Measurements from ENCODE around the gene ERCC6.

The ERCC6 gene

GRCh38 chr10:49543604-49544003, 4.7 kb upstream of the ERCC6 start:
- no peak for DNase-seq

DNA sequence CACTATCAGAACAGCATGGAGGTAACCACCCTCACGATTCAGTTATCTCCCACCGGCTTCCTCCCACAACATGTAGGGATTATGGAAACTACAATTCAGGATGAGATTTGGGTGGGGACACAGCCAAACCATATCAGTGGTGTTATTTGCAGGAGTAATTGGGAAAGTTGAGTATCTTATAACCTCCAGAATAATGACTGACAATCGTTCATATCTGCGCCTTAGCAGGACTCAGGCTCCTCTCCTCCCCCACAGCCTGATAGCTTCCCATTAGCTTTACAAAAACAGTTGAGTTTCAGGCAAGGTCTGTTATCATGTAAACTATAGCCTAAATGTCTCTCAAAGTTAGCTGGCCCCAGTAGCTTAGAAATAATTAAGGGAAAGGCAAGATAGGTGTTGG, 3.4 kb upstream of the ERCC6 start:
- DNase-seq = no peak

DNA sequence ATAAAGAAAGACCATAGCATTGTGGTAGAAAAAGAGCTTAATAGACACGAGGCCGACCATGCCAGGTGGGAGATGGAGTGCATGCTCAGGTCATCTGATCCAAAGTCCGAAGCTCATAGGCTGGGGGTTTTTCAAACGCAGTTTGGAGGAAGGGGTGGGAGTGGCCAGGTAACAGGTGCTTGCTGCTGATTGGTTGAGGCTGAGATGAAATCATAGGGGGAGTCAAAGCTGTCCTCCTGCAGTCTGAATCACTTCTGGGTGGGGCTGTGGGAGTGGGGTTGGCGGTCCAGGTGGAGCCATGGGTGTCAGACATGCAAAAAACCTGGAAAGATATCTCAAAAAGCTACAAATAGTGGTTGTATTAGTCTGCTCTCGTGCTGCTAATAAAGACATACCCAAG, 2.8 kb upstream of the ERCC6 start:
- DNase-seq = no peak

DNA sequence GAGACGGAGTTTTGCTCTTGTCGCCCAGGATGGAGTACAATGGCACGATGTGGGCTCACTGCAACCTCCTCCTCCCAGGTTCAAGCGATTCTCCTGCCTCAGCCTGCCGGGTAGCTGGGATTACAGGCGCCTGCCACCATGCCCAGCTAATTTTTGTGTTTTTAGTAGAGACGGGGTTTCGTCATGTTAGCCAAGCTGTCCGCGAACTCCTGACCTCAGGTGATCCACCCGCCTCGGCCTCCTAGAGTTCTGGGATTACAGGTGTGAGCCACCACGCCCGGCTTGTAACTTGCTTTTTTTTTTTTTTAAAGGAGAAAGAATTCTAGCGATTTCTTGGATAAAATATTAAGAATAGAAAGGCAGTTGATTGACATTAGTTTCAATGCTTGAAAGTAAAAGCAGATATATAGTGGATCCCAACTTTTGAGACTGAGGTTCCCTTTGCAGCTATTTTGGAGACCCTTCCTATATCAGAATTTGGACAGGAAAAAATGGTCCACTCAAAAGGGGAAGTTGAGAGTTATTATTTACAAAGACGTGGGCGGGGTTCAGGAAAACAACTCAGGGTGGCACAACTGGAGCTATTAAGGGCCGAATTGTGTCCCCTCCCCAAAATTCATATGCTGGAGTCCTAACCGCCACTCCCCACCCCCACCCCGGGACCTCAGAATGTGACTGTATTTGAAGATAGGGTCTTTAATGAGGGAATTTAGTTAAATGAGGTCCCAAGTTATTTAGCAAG, 1.3 kb upstream of the ERCC6 start:
- DNase-seq = peak; percentile 25

GRCh38 chr10:49539320-49539885, 482 bp upstream of the ERCC6 start:
- peak; percentile 71 for DNase-seq

DNA sequence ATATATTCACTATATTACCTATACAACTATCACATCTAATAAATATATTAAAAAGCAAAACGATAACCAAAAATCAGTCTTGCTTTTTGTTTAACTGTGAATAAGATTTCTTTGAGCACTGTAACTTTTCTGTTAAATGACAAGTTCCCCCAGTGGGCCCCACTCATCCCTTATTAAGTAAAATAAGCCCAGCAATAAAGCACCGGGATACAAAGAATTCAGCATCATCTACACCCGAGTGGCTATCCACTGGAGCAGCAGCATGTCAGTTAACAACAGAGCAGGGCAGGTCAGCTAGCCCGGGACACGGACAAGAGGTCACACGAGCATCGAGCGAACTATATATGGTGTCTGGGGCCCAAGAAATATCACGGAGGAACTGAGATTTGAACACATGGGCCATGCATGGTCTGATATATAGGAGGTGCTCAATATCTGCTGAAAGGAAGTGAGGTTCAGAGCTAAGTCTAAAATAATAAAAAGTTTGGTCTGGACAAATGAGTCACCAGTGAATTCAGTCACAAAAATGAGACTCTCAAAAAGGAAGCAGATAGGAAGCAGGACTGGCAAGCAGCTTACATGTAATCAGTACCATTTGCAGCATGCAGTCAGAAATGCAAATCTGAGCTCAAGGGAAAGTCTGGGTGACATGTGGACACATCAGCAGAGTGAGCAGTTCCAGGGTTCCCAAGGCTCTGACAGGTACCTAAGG, 4.1 kb downstream of the ERCC6 start:
- peak; percentile 20 for DNase-seq

DNA sequence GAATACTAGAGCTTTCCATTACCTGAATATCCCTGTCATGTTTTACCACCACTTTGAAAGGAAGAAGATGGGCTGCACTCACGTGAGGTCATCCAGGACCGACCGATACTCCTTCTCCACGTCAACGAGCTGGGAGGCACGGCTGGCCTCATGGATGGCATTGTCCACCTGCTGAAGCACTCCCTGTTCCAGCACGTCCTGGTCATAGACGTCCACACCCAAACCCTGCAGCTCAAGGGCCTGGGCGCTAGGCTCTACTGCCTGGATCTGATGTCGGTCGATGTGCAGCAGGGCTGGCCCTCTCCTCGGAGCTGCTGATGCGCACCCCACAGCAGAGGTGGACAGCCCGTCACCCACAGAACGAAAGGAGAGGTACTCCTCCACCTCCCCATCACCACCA, 6.5 kb downstream of the ERCC6 start:
- no peak for DNase-seq

DNA sequence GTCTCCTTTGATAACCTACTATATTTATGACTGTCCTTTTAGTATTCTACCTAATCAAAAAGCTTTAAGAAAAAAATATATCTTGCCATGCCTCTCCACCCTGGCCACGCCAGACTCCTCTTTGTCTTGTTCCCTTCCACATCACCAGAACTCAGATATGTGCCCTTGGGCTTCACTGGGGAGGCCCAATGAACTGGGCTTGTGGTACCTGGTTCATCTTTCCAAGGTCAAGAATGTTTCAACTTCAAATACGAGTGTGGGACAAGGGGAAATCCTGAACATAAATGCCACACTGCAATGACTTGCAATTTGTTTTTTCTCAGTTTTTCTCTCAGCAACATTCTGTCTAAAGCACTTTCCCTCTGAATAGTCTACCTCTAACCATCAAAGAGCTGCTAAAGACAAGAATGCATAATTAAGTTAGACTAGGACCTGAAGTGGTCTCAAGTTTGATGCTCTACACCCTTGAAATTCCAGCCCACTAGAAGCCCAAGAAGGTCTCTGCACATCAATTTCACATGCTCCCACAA, 9.9 kb downstream of the ERCC6 start:
- DNase-seq = no peak

DNA sequence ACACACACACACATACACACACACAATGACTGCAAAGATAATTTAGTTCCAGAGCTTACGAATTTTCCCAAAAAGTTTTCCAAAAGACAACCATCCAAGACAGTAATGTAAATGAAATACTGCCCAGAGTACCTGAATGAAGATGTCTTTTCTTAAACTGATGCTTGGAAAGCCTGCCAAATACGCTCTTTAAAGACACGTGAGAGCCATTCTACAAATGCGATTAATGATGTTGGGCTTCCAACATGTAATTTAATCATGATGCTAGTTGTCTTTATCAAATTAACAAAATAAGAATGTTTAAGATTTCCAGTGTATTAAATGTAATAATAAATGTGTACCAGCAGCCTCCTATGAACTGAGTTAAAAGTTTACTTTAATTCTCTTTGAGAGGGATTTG, 11.1 kb downstream of the ERCC6 start:
- DNase-seq = no peak

DNA sequence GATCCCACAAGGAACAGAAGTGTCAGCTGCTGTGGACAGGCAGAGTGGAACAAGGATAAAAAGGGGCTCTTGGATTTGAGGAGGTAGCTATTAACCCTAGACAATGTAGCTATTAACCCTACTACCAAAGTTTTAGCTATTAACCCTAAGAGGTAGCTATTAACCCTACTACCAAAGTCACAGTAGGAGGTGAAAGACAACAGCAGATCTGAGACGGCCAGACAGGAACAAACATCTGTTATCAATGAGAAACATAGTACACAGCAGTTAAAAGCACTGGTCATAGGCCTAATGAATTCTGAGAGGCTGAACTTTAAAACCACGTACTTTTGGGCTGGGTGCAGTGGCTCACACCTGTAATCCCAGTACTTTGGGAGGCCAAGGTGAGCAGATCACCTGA, 11.9 kb downstream of the ERCC6 start:
- DNase-seq = peak; percentile 8

DNA sequence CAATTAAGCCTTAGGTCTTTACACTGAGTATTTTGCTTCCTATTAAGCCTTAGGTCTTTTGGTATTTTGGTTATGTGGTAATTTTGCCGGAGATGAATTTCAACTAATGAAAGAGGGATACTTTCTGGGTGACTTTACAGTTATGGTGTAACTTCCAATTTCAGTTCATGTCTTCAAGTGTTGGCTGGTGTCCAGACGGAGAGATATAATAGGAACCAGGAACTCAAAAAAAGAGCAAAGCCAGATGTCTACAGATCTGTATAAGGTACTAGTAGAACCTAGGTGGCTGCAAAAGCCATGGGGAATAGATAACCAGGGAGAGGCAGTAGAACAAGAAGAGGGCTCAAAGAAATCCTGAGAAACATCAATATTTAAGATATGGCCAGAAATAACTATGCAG, 12.3 kb downstream of the ERCC6 start:
- peak; percentile 30 for DNase-seq

- DNase-seq = no peak
Observed at GRCh38 chr10:49524496-49524895, 14.4 kb downstream of the ERCC6 start.

GRCh38 chr10:49523301-49523700, 15.6 kb downstream of the ERCC6 start:
- DNase-seq = no peak

DNA sequence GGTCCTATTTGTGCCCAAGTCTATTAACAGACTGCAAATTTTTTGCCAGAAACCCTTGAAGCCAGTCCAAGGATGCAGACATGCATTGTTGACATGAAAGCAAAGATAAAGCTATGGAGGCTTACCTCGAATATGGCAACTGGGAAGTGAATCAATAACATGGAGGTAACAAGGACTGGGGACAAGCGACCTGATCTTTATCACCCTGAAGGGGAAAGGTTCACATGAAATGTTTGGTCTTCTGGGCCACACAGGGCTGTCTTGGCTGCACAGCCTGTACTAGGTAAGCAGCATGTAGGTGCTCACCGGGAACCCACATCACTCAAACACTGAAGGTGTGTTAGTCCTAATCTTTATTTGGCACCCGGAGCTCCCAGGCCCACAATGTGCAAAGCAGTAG, 17.9 kb downstream of the ERCC6 start:
- no peak for DNase-seq

DNA sequence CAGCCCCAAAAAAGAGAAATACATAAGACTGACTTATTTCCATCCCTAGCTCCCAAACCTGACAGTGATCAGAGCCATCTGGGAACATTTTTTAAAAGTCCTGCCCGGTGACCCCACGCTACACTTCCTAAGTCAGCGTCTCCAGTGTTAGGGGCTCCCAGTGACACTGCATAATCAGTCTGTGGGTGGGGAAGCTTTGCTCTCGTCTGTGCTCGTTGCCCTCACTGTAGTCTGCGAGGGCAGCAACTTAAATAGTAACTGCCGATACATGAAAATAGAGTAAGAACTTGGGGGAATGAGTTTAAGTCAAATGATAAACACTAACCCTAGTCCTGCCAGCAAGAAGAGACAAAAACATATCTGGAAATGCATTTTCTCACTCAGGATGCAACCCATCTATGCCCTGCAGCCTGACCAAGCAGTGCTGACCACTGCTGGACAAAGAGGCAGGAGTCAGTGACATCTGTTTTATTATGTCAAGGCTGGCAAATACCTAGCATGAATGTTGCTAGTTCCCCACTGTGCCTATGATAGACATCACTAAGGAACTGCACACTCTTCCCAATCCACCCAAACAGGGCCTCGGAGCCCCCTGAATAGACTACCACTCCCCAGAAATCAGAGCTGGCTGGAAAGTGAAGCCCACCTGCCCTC, 18.7 kb downstream of the ERCC6 start:
- DNase-seq = no peak

- no peak for DNase-seq
Observed at GRCh38 chr10:49519717-49520116, 19.2 kb downstream of the ERCC6 start.

GRCh38 chr10:49518982-49519578, 19.8 kb downstream of the ERCC6 start:
- peak; percentile 74 for DNase-seq

GRCh38 chr10:49518566-49518965, 20.4 kb downstream of the ERCC6 start:
- DNase-seq = no peak

- DNase-seq = no peak
Observed at GRCh38 chr10:49516216-49516970, 22.5 kb downstream of the ERCC6 start.

GRCh38 chr10:49512121-49512809, 26.7 kb downstream of the ERCC6 start:
- peak; percentile 73 for DNase-seq

- DNase-seq = no peak
Observed at GRCh38 chr10:49509771-49510303, 29.1 kb downstream of the ERCC6 start.

Measured in hematopoietic multipotent progenitor cell treated with erythropoietin and hydrocortisone succinate and interleukin-3 and kit ligand, for 4 days (in vitro differentiated cells).